ENCODE measurements around the gene DCD.
"Not testable (repeated sequence)": the region's sequence is repeated elsewhere in the genome, so short reads cannot be mapped to it uniquely, and the experiment has no call there.

The DCD gene

DNA sequence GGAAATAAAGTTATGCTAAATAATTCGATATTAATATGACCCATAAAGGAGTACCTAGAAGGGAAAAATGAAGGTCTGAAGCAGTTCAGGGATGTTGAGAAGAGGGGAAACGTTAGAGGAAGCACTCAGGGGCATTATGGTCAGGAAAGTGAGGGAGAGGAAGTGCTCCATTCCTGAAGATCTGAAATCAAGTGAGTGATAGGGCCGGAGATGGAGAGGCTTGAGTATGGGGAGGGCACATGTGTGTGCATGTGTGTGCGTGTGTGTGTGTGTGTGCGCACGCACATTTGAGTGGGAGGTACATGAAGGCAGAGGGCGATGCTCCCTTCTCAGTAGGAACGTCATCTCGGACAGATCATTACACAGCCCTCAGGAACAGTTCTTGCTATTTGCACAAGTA lies 4.9 kb upstream of the DCD start:
- TF ChIP-seq, protein P1, sequence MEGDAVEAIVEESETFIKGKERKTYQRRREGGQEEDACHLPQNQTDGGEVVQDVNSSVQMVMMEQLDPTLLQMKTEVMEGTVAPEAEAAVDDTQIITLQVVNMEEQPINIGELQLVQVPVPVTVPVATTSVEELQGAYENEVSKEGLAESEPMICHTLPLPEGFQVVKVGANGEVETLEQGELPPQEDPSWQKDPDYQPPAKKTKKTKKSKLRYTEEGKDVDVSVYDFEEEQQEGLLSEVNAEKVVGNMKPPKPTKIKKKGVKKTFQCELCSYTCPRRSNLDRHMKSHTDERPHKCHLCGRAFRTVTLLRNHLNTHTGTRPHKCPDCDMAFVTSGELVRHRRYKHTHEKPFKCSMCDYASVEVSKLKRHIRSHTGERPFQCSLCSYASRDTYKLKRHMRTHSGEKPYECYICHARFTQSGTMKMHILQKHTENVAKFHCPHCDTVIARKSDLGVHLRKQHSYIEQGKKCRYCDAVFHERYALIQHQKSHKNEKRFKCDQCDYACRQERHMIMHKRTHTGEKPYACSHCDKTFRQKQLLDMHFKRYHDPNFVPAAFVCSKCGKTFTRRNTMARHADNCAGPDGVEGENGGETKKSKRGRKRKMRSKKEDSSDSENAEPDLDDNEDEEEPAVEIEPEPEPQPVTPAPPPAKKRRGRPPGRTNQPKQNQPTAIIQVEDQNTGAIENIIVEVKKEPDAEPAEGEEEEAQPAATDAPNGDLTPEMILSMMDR (IDR thresholded peaks at IDR 0.05; ENCODE audit: low read depth, low read length), result no peak
- no peak overlapping the region for H3K4me3 ChIP-seq (ENCODE audit: low read depth, low read length)

DNA sequence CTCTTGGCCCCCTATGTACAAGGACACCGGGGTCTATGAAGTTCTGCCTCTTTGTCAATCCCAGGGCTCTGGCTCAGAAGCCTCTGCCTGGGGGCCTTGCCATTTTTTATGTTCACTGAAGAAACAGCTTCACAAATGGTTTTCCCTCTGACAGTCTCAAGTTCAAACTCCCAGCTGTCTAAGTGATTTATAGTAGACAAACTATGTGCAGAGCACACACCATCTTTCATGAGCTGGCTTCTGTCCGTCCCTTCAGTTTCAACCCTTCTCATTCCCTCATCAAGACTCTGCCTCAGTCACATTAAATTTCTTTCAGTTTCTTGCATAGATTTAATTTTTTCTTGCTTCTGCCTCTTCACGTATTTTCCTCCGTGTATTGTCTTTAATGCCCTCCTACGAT lies 2.7 kb upstream of the DCD start:
- TF ChIP-seq, protein P1 (IDR thresholded peaks at IDR 0.05; ENCODE audit: low read depth, low read length), result no peak
- H3K4me3 ChIP-seq (ENCODE audit: low read depth, low read length), result no peak overlapping the region

DNA sequence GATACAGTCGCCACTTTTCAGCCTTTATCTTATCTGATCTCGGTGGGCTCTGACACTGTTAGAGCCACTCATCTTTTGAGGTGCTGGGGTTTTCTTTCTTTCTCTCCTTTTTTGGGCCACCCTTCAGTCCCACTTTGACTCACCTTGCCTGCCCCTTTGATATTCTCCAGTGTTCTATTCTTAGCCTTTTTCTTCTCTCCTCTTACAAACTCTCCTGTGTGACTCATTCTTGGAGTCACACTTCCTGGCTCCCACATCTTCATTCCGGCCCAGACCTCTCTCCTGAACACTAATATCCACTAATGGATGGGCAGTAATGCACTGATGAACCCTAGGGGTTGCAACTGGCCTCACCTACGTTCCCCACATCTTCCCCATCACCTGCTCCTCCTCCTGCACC lies 2.2 kb upstream of the DCD start:
- TF ChIP-seq, protein P1 (IDR thresholded peaks at IDR 0.05; ENCODE audit: low read depth, low read length), result no peak
- no peak overlapping the region for H3K4me3 ChIP-seq (ENCODE audit: low read depth, low read length)

DNA sequence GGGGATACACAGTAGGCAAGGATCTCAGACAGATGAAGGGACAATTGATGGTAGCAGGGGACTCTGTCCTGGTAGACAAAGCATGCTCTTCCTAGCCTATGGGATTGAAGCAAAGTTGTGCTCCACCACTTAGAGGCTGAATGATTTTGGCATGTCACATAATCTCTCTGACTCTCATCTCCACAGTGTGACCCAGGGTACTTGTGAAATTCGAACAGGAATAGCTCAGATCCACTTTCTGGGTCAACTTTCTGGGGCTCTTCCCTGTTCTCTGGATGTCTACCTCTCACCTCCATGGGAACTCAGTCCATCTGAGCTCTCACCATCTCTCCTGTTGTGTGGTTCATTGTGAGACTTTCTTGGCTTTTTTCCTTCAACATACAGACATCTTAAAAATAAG lies 1.7 kb upstream of the DCD start:
- TF ChIP-seq, protein P1 (IDR thresholded peaks at IDR 0.05; ENCODE audit: low read depth, low read length), result no peak
- H3K4me3 ChIP-seq (ENCODE audit: low read depth, low read length), result no peak overlapping the region

DNA sequence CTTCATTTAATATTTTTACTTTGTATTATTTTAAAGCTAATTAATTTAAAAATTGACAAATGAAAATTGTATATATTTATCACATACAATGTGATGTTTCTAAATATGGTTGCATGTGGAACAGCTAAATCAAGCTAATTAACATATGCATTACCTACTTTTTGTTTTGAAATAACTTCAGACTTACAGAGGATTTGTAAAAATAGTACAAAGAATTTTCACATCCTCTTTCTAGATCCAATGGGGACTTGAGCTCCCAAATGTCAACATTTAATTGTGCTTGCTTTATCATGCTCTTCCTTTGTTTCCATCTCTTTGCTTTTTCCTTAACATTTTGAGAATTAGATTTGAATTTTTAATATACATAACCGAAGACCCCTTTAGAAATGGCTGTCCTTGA lies 6.6 kb downstream of the DCD start:
- H3K4me3 ChIP-seq (ENCODE audit: low read depth, low read length), result no peak overlapping the region
- TF ChIP-seq, protein P1 (IDR thresholded peaks at IDR 0.05; ENCODE audit: low read depth, low read length), result no peak

DNA sequence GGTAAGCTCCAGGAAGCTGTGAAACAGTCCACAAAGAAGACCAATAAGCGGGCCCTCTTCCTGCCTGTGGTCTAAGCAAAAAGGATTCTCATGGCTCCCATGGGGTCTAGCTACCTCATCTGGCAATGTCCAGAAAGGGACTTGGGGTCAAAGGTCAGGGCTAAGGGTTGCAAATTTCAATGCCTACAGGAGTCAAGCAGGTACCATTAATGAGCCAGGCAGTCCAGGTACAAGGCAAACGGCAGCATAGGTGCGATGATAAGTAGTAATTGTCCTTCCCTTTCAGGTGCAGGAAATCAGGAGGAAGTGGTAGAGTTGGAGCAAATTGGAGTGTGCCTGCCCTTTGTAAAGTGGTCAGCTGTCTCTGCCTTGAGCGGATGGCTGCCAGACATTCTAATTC lies 7.1 kb downstream of the DCD start:
- no peak overlapping the region for H3K4me3 ChIP-seq (ENCODE audit: low read depth, low read length)
- TF ChIP-seq, protein P1 (IDR thresholded peaks at IDR 0.05; ENCODE audit: low read depth, low read length), result no peak

DNA sequence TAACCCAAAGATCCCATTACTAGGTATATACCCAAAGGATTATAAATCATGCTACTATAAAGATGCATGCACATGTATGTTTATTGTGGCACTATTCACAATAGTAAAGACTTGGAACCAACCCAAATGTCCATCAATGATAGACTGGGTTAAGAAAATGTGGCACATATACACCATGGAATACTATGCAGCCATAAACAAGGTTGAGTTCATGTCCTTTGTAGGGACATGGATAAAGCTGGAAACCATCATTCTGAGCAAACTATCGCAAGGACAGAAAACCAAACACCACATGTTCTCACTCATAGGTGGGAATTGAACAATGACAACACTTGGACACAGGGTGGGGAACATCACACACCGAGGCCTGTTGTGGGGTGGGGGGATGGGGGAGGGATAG lies 9.1 kb downstream of the DCD start:
- H3K4me3 ChIP-seq (ENCODE audit: low read depth, low read length), result not testable (repeated sequence)

DNA sequence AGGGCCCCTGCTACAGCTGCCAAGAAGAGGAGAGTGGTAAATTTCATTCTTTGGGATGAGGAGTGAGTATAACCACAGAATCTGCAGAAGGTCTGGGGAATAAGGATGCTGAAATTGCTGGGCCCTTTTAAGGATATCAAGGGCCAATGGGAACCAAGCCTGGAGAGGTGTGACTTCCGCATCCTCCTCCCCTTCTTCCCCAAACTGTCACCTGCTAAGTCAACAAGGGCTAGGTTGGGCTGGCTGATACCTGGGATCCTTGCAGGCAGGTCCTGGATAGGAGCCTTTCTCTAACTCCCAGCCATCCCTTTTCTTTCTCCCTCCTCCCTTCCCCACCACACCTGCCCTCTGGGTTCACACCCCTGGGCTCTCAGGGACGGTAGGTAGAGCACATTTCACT lies 13.4 kb downstream of the DCD start, which contains the start of gene LACRT:
LACRT (minus strand) TSS at position 101 of the 400 bp plus-strand sequence; CDS start at position 47, 54 bp downstream.
- TF ChIP-seq, protein P1 (IDR thresholded peaks at IDR 0.05; ENCODE audit: low read depth, low read length), result no peak
- H3K4me3 ChIP-seq (ENCODE audit: low read depth, low read length), result no peak within 1 kb of the TSS
